Neural progenitor cell (in vitro differentiated cells): Measurements from ENCODE around the gene ZBED1. TPM values are rescaled to one million over a fixed set of nuclear protein-coding genes. Genes with fewer than 3 reads are reported as not detected.

Source experiments
- DNase-seq: peaks from one replicate; pipeline ENCODE4 v3.0.0-alpha.2; 2016; ENCODE audit warnings: low spot score
- H2AFZ ChIP-seq: fragments of 200-600 bp; sonication (generic); replicated peaks from 2 replicates; pipeline ENCODE4 v1.6.1; 2016; ENCODE audit warnings: antibody characterized with exemption
- H3F3A ChIP-seq: fragments of 200-600 bp; sonication (generic); 2 replicates; pipeline ENCODE4 v1.6.1; 2016; ENCODE audit warnings: antibody characterized with exemption, low read depth
- H3K27ac ChIP-seq: fragments of 200-600 bp; sonication (generic); 2 replicates; pipeline ENCODE4 v1.5.1; 2016; ENCODE audit warnings: mild to moderate bottlenecking
- H3K27me3 ChIP-seq: fragments of 200-600 bp; sonication (generic); 2 replicates; pipeline ENCODE4 v1.6.1; 2016; ENCODE audit warnings: mild to moderate bottlenecking, moderate library complexity
- H3K36me3 ChIP-seq: fragments of 200-600 bp; sonication (generic); 2 replicates; pipeline ENCODE4 v1.5.1; 2016
- H3K4me1 ChIP-seq: fragments of 200-600 bp; sonication (generic); 2 replicates; pipeline ENCODE4 v1.6.1; 2016; ENCODE audit warnings: mixed run types
- H3K4me2 ChIP-seq: fragments of 200-600 bp; sonication (generic); 2 replicates; pipeline ENCODE4 v1.6.1; 2016
- H3K4me3 ChIP-seq: fragments of 200-600 bp; sonication (generic); 2 replicates; pipeline ENCODE4 v1.5.1; 2016
- H3K79me2 ChIP-seq: fragments of 200-600 bp; sonication (generic); 2 replicates; pipeline ENCODE4 v1.6.1; 2016; ENCODE audit warnings: low read depth
- H3K9ac ChIP-seq: fragments of 200-600 bp; sonication (generic); 2 replicates; pipeline ENCODE4 v1.6.1; 2016
- H3K9me3 ChIP-seq: fragments of 200-600 bp; sonication (generic); 2 replicates; pipeline ENCODE4 v1.5.1; 2016; ENCODE audit warnings: low read depth
- H4K20me1 ChIP-seq: fragments of 200-600 bp; sonication (generic); 2 replicates; pipeline ENCODE4 v1.6.1; 2016; ENCODE audit warnings: low read depth
- H3K27ac Mint-ChIP-seq: 3 replicates; pipeline ENCODE4 v1.8.0; 2021; ENCODE audit warnings: mixed read lengths
- H3K27me3 Mint-ChIP-seq: 2 replicates; pipeline ENCODE4 v1.8.0; 2022; ENCODE audit warnings: low read depth, mild to moderate bottlenecking, inconsistent platforms, moderate library complexity, mixed read lengths; ENCODE audit not compliant: insufficient read depth
- H3K36me3 Mint-ChIP-seq: 3 replicates; pipeline ENCODE4 v1.8.0; 2021; ENCODE audit warnings: mixed read lengths
- H3K4me1 Mint-ChIP-seq: 3 replicates; pipeline ENCODE4 v1.8.0; 2021; ENCODE audit warnings: mixed read lengths
- H3K4me3 Mint-ChIP-seq: 3 replicates; pipeline ENCODE4 v1.8.0; 2021; ENCODE audit warnings: mild to moderate bottlenecking, moderate library complexity, mixed read lengths
- H3K9me3 Mint-ChIP-seq: 3 replicates; pipeline ENCODE4 v1.8.0; 2020; ENCODE audit warnings: mixed read lengths
- EZH2 ChIP-seq: fragments of 200-600 bp; sonication (generic); IDR thresholded peaks from 2 replicates; pipeline ENCODE4 v1.6.1; 2017; ENCODE audit warnings: antibody characterized with exemption, mild to moderate bottlenecking, moderate library complexity
- EZH2phosphoT487 ChIP-seq: fragments of 200-600 bp; sonication (generic); IDR thresholded peaks from 2 replicates; pipeline ENCODE4 v1.6.1; 2017; ENCODE audit warnings: antibody characterized with exemption
- total RNA-seq: library from RNA; depleted of rRNA; stranded (reverse); fragments of >200 nt; gene quantifications from 2 replicates; pipeline ENCODE4 v1.2.3, GENCODE V29; 2015; ENCODE audit warnings: low replicate concordance
- TF ChIP-seq, protein P1 (sequence below): fragments of 200-600 bp; sonication (generic); IDR thresholded peaks from 2 replicates; pipeline ENCODE4 v1.5.1; 2017; ENCODE audit warnings: antibody characterized with exemption, mild to moderate bottlenecking

ZBED1 gene
- total RNA-seq, 1 donor from 2014 or later = 36.9 TPM

DNA sequence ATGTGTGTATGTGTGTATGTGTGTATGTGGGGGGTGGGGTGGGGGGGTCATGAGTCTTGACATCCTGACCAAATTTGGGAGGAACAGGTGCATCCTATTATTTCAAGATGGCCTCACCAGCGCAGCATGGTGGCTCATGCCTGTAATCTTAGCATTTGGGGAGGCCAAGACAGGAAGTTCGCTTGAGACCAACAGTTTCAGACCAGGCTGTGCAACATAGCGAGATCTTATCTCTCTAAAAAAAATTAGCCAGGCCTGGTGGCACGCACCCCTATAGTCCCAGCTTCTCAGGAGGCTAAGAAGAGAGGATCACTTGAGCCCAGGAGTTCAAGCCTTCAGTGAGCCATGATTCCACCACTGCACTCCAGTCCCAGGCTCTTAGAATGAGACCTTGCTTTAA is 47.0 kb upstream of the ZBED1 start:
- H3K36me3 ChIP-seq = no peaks in the 10 kb centered on the region
- no peak overlapping the region for H2AFZ ChIP-seq
- DNase-seq = no peak
- no peak overlapping the region for H3K4me3 ChIP-seq
- H3K27ac ChIP-seq = no peak overlapping the region
- H3K9ac ChIP-seq = no peak overlapping the region
- Mint-ChIP-seq H3K36me3 (no peaks in the 10 kb centered on the region), H3K4me3 (no peak overlapping the region), H3K27me3 (peaks cover 5% of the 10 kb centered on the region), H3K9me3 (peaks cover 18% of the 10 kb centered on the region), H3K4me1 (peaks cover 29% of the 10 kb centered on the region), H3K27ac (no peak overlapping the region)
- no peaks in the 10 kb centered on the region for H3K27me3 ChIP-seq
- H3F3A ChIP-seq = peaks cover 6% of the 10 kb centered on the region
- TF ChIP-seq, protein P1, sequence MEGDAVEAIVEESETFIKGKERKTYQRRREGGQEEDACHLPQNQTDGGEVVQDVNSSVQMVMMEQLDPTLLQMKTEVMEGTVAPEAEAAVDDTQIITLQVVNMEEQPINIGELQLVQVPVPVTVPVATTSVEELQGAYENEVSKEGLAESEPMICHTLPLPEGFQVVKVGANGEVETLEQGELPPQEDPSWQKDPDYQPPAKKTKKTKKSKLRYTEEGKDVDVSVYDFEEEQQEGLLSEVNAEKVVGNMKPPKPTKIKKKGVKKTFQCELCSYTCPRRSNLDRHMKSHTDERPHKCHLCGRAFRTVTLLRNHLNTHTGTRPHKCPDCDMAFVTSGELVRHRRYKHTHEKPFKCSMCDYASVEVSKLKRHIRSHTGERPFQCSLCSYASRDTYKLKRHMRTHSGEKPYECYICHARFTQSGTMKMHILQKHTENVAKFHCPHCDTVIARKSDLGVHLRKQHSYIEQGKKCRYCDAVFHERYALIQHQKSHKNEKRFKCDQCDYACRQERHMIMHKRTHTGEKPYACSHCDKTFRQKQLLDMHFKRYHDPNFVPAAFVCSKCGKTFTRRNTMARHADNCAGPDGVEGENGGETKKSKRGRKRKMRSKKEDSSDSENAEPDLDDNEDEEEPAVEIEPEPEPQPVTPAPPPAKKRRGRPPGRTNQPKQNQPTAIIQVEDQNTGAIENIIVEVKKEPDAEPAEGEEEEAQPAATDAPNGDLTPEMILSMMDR = no peak
- TF ChIP-seq EZH2phosphoT487 = no peak
- no peak for TF ChIP-seq EZH2
- peaks cover 17% of the 10 kb centered on the region for H3K4me1 ChIP-seq
- H4K20me1 ChIP-seq = no peaks in the 10 kb centered on the region
- no peaks in the 10 kb centered on the region for H3K9me3 ChIP-seq
- no peak overlapping the region for H3K4me2 ChIP-seq
- no peaks in the 10 kb centered on the region for H3K79me2 ChIP-seq

- Histone ChIP-seq H3K36me3 (no peaks in the 10 kb centered on the region), H3K79me2 (no peaks in the 10 kb centered on the region), H2AFZ (no peak overlapping the region), H3K9ac (no peak overlapping the region), H3K4me2 (no peak overlapping the region), H4K20me1 (no peaks in the 10 kb centered on the region), H3K27ac (no peak overlapping the region), H3K9me3 (no peaks in the 10 kb centered on the region), H3K4me1 (peaks cover 13% of the 10 kb centered on the region), H3F3A (peaks cover 6% of the 10 kb centered on the region), H3K27me3 (no peaks in the 10 kb centered on the region), H3K4me3 (no peak overlapping the region)
- Mint-ChIP-seq H3K27me3 (peaks cover 5% of the 10 kb centered on the region), H3K9me3 (peaks cover 18% of the 10 kb centered on the region), H3K4me3 (no peak overlapping the region), H3K27ac (no peak overlapping the region), H3K4me1 (peaks cover 25% of the 10 kb centered on the region), H3K36me3 (no peaks in the 10 kb centered on the region)
- TF ChIP-seq, protein P1 = no peak
- TF ChIP-seq EZH2 = no peak
- TF ChIP-seq EZH2phosphoT487 = no peak
- DNase-seq = no peak
Measured at GRCh38 chrX:2546496-2546895, 45.7 kb upstream of the ZBED1 start.

DNA sequence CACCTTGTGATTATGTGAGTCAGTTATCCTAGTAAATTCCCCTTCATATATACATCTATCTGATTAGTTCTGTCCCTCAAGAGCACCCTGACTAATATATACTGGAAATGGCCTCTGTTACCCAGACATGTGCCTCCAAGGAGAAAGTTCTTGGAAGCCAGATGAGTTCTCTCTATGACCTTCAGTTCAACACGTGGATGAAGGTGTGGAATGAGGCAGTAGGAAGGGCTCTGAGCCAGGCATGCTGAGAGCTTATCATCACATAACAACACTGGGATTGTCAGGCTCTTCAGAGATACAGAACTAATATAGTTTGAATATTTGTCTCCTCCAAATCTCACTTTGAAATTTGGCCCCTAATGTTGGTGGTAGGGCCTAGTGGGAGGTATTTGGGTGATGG is 44.4 kb upstream of the ZBED1 start:
- Histone ChIP-seq H3K4me3 (no peak overlapping the region), H3F3A (peaks cover 6% of the 10 kb centered on the region), H2AFZ (no peak overlapping the region), H3K36me3 (no peaks in the 10 kb centered on the region), H3K27ac (no peak overlapping the region), H3K27me3 (no peaks in the 10 kb centered on the region), H4K20me1 (no peaks in the 10 kb centered on the region), H3K9me3 (no peaks in the 10 kb centered on the region), H3K9ac (no peak overlapping the region), H3K4me2 (no peak overlapping the region), H3K4me1 (peaks cover 9% of the 10 kb centered on the region), H3K79me2 (no peaks in the 10 kb centered on the region)
- peaks cover 18% of the 10 kb centered on the region for H3K9me3 Mint-ChIP-seq
- H3K27me3 Mint-ChIP-seq = peaks cover 2% of the 10 kb centered on the region
- H3K4me3 Mint-ChIP-seq = no peak overlapping the region
- DNase-seq = no peak
- peaks cover 19% of the 10 kb centered on the region for H3K4me1 Mint-ChIP-seq
- no peak for TF ChIP-seq EZH2
- TF ChIP-seq, protein P1 = no peak
- H3K36me3 Mint-ChIP-seq = no peaks in the 10 kb centered on the region
- H3K27ac Mint-ChIP-seq = no peak overlapping the region
